HepG2 (cell line): ENCODE results near the gene COG5. TPM values are rescaled to one million over a fixed set of nuclear protein-coding genes. Genes with fewer than 3 reads are reported as not detected.
A peak's percentile ranks its signal among the peaks of the same experiment; 100 is the strongest.
"Not testable (repeated sequence)": the region's sequence is repeated elsewhere in the genome, so short reads cannot be mapped to it uniquely, and the experiment has no call there.

Experiments used
- ATAC-seq: fragments of 200-7000 bp; cut with Tn5 transposase; 3 replicates; pipeline ENCODE4 v1.9.1; 2020; ENCODE audit warnings: mild to moderate bottlenecking, moderate library complexity
- BruUV-seq: library from RNA; stranded (reverse); fragments of 400-500 nt; replicated peaks from 2 replicates; lab custom pipeline; 2021; lab: Mats Ljungman, UMichigan
- CTCF ChIA-PET: fragments of 300-600 bp; formaldehyde crosslinking; extraction: SDS; loops from one replicate; lab custom pipeline; 2021; ENCODE audit warnings: low total read pairs, inconsistent platforms, low intra/inter-chr PET ratio; lab: Yijun Ruan, JAX
- POLR2A ChIA-PET: fragments of 350-600 bp; sonication (Branson Sonifier 250); formaldehyde crosslinking; loops from one replicate; lab custom pipeline; 2020; ENCODE audit warnings: antibody characterized with exemption, inconsistent platforms; lab: Yijun Ruan, JAX
- DNase-seq: peaks from one replicate; pipeline ENCODE4 v3.0.0-alpha.2; 2015; ENCODE audit warnings: low spot score
- FAIRE-seq: peaks from 3 replicates; lab custom pipeline; 2011; peaks lifted over from hg19 to GRCh38; lab: Jason Lieb, UNC
- H2AFZ ChIP-seq: one replicate; pipeline ENCODE4 v1.6.1; 2011; ENCODE audit warnings: low read length, inconsistent platforms
- H3K27ac ChIP-seq: fragments of 300-600 bp; 3 replicates; pipeline ENCODE4 v1.8.0; 2011; ENCODE audit warnings: mixed run types, mild to moderate bottlenecking, mixed read lengths, low read length, inconsistent platforms; ENCODE audit not compliant: insufficient read depth; ENCODE audit errors: extremely low read length
- H3K27me3 ChIP-seq, 2 experiments: fragments of 200-600 bp in 1 of 2; 2 replicates in 1 of 2; 3 replicates in 1 of 2; pipeline versions ENCODE4 v1.6.0 to v1.8.0; 2011; ENCODE audit warnings: low read length in 2 of 2, mild to moderate bottlenecking in 2 of 2, moderate library complexity in 2 of 2, inconsistent platforms in 1 of 2; ENCODE audit not compliant: insufficient read depth in 2 of 2, control insufficient read depth in 1 of 2
- H3K36me3 ChIP-seq, 2 experiments: fragments of 200-600 bp in 1 of 2; replicated peaks in 1 of 2; 2 replicates in 1 of 2; 3 replicates in 1 of 2; pipeline versions ENCODE4 v1.5.1 to v1.8.0; 2011; ENCODE audit warnings: low read length in 2 of 2, inconsistent platforms in 1 of 2; ENCODE audit not compliant: insufficient read depth in 2 of 2, control insufficient read depth in 1 of 2
- H3K4me1 ChIP-seq: 2 replicates; pipeline ENCODE4 v1.5.1; 2012; ENCODE audit warnings: low read length, inconsistent platforms; ENCODE audit not compliant: insufficient read depth
- H3K4me2 ChIP-seq: 2 replicates; pipeline ENCODE4 v1.6.0; 2011; ENCODE audit warnings: low read depth, low read length, inconsistent platforms
- H3K4me3 ChIP-seq, 3 experiments: fragments of 200-600 bp in 1 of 3; sonication (generic), shearing (Covaris generic) in 1 of 3; replicated peaks in 1 of 3; 2 replicates each; pipeline ENCODE4 v1.5.1; 2011 to 2016; ENCODE audit warnings: low read length in 3 of 3, inconsistent platforms in 2 of 3, low read depth in 2 of 3, mild to moderate bottlenecking in 2 of 3, control low read depth in 1 of 3, mixed read lengths in 1 of 3; ENCODE audit not compliant: insufficient read depth in 1 of 3
- H3K79me2 ChIP-seq: one replicate; pipeline ENCODE4 v1.6.1; 2011; ENCODE audit warnings: low read length, inconsistent platforms; ENCODE audit not compliant: insufficient read depth
- H3K9ac ChIP-seq: 2 replicates; pipeline ENCODE4 v1.6.0; 2011; ENCODE audit warnings: mild to moderate bottlenecking, low read depth, low read length, inconsistent platforms; ENCODE audit not compliant: insufficient read depth
- H3K9me3 ChIP-seq: 2 replicates; pipeline ENCODE4 v1.5.1; 2012; ENCODE audit warnings: mild to moderate bottlenecking, low read length
- H4K20me1 ChIP-seq: 2 replicates; pipeline ENCODE4 v1.6.0; 2011; ENCODE audit warnings: inconsistent platforms, mild to moderate bottlenecking, low read length, moderate library complexity; ENCODE audit not compliant: insufficient read depth
- FOXK2 ChIP-seq: fragments of 450-650 bp; IDR thresholded peaks from 2 replicates; pipeline ENCODE4 v1.6.1; 2016
- FOXO1 ChIP-seq: sonication (generic); formaldehyde crosslinking; IDR thresholded peaks from 2 replicates; pipeline ENCODE4 v1.4.0; 2020; ENCODE audit warnings: missing genetic modification reagents
- GZF1 ChIP-seq: sonication (generic); formaldehyde crosslinking; IDR thresholded peaks from 2 replicates; pipeline ENCODE4 v1.5.1; 2020; ENCODE audit warnings: mild to moderate bottlenecking, missing genetic modification reagents
- SRSF1 ChIP-seq: fragments of 200-400 bp; formaldehyde crosslinking; optimal IDR thresholded peaks from 2 replicates; pipeline ENCODE3; 2017; ENCODE audit warnings: mild to moderate bottlenecking, low read depth, low read length, moderate library complexity
- TBP ChIP-seq: sonication (generic); formaldehyde crosslinking; IDR thresholded peaks from 2 replicates; pipeline ENCODE4 v1.5.0; 2020; ENCODE audit warnings: missing genetic modification reagents
- ZNF224 ChIP-seq: sonication (generic); formaldehyde crosslinking; IDR thresholded peaks from 2 replicates; pipeline ENCODE4 v1.5.0; 2020; ENCODE audit warnings: mild to moderate bottlenecking, missing genetic modification reagents
- ZNF451 ChIP-seq: sonication (generic); formaldehyde crosslinking; IDR thresholded peaks from 2 replicates; pipeline ENCODE4 v1.5.0; 2020; ENCODE audit warnings: mild to moderate bottlenecking, missing genetic modification reagents
- WGBS: methylation state at CpG from one replicate; pipeline ENCODE4 v1.1.6; 2017; ENCODE audit warnings: low lambda C conversion rate; 5-methylcytosine and 5-hydroxymethylcytosine counted together
- in situ Hi-C: cut with HindIII; loops from 2 replicates; pipeline ENCODE4 v1.10.0; 2017; ENCODE audit warnings: low pct_unique_long_range_greater_than_20kb; ENCODE audit not compliant: extremely low pct_ligation_motif_present
- intact Hi-C: fragments of 100-400 bp; cut with micrococcal nuclease; formaldehyde crosslinking; loops from one replicate; pipeline ENCODE4 v1.10.0; 2022; ENCODE audit not compliant: unreplicated experiment
- polyA plus RNA-seq, 8 experiments: library from polyadenylated mRNA; depleted of rRNA in 3 of 8; stranded (reverse) in 7 of 8; unstranded in 1 of 8; fragments of >200 nt; fragmentation: Illumina TruSeq in 4 of 8; extraction: Trizol in 4 of 8; gene quantifications; 2 replicates each; pipeline versions ENCODE4 v1.2.1 to v1.2.3, GENCODE V29; 2011 to 2016; ENCODE audit warnings: low read depth in 4 of 8, missing spikeins in 1 of 8, mixed read lengths in 1 of 8; ENCODE audit not compliant: insufficient read depth in 1 of 8
- total RNA-seq, 5 experiments: library from RNA; depleted of rRNA; stranded (reverse); fragments of >200 nt; fragmentation: Illumina TruSeq; extraction: Trizol; gene quantifications; 2 replicates each; pipeline ENCODE4 v1.2.3, GENCODE V29; 2016; ENCODE audit warnings: low read depth in 1 of 5
- TF ChIP-seq, protein P1 (sequence below): sonication (generic); formaldehyde crosslinking; IDR thresholded peaks from 2 replicates; pipeline ENCODE4 v1.4.0; 2020; ENCODE audit warnings: missing genetic modification reagents
- TF ChIP-seq, protein P2 (sequence below): sonication (generic); formaldehyde crosslinking; IDR thresholded peaks from 2 replicates; pipeline ENCODE4 v1.9.0; 2021; ENCODE audit warnings: missing genetic modification reagents, borderline replicate concordance

Gene COG5
- total and polyA plus RNA-seq, 2 of the 13 experiments (the other 11 are each of a cell fraction or from before 2014, with no cell fraction given): 20.4 to 31.3 TPM

DNA sequence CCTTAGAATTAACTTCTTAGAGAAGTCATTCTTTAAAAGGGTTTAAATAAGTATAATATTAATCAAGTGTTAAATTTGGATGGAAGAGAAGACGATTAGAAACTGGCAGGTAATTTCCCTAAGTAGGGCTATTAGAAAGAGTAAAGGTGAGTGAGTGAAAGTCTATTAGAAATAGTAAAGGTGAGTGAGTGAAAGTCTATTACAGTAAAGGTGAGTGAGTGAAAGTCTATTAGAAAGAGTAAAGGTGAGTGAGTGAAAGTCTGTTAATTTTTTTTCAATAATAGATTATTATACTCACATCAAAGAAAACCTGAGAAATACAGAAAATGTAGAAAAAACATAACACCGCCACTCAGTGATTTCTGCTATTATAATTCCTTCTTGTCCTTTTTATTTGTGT, 405.7 kb downstream of the COG5 start (continued):
- TF ChIP-seq, protein P1, sequence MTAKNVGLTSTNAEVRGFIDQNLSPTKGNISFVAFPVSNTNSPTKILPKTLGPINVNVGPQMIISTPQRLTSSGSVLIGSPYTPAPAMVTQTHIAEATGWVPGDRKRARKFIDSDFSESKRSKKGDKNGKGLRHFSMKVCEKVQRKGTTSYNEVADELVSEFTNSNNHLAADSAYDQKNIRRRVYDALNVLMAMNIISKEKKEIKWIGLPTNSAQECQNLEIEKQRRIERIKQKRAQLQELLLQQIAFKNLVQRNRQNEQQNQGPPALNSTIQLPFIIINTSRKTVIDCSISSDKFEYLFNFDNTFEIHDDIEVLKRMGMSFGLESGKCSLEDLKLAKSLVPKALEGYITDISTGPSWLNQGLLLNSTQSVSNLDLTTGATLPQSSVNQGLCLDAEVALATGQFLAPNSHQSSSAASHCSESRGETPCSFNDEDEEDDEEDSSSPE: no peak
- TF ChIP-seq ZNF451 (CRISPR knock-in tag) (no peak), FOXK2 (no peak), SRSF1 (no peak), ZNF224 (CRISPR knock-in tag) (no peak), GZF1 (CRISPR knock-in tag) (no peak), TBP (CRISPR knock-in tag) (no peak), FOXO1 (no peak)

DNA sequence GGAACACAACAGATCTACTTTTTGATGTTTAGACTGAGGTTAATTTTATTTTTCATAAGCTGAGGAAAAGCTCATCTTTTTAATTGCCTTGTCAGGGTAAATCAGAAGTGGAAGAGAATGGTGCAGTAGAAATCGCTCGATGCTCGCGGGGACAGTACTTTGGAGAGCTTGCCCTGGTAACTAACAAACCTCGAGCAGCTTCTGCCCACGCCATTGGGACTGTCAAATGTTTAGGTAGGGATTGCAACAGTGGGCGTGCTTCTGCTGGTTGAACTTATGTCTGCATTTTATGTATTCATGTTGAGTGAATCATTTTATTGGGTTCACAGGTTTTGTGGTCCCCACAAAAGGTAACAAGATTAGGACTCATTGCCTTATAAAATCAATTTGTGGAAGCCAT, 406.6 kb downstream of the COG5 start:
- WGBS: 21% methylated on average over 7 of the region's 7 CpGs
- CTCF ChIA-PET: no interaction called here
- no TSS peak for BruUV-seq
- TF ChIP-seq, protein P2, sequence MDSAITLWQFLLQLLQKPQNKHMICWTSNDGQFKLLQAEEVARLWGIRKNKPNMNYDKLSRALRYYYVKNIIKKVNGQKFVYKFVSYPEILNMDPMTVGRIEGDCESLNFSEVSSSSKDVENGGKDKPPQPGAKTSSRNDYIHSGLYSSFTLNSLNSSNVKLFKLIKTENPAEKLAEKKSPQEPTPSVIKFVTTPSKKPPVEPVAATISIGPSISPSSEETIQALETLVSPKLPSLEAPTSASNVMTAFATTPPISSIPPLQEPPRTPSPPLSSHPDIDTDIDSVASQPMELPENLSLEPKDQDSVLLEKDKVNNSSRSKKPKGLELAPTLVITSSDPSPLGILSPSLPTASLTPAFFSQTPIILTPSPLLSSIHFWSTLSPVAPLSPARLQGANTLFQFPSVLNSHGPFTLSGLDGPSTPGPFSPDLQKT: no peak
- Histone ChIP-seq H3K4me2 (peak overlapping the region; percentile 54), H3K4me1 (peaks cover 12% of the 10 kb centered on the region), H4K20me1 (no peaks in the 10 kb centered on the region), H3K27ac (no peak overlapping the region), H3K27me3 (peaks cover 2 to 14% of the 10 kb centered on the region in 2 experiments; a peak in 3 of 5 replicates), H3K79me2 (no peaks in the 10 kb centered on the region), H3K36me3 (no peaks in the 10 kb centered on the region), H3K9me3 (no peaks in the 10 kb centered on the region), H2AFZ (peak overlapping the region; percentile 42), H3K4me3 (peak overlapping the region in 1 of 3 experiments; percentile 10; a peak in 1 of 6 replicates), H3K9ac (no peak overlapping the region)
- intact Hi-C loops (no loop called here), in situ Hi-C loops (no loop called here)
- FAIRE-seq (no peak), DNase-seq (no peak), ATAC-seq (peak; percentile 68; the same call in 2 of the 3 replicates)
- POLR2A ChIA-PET: no interaction called here

DNA sequence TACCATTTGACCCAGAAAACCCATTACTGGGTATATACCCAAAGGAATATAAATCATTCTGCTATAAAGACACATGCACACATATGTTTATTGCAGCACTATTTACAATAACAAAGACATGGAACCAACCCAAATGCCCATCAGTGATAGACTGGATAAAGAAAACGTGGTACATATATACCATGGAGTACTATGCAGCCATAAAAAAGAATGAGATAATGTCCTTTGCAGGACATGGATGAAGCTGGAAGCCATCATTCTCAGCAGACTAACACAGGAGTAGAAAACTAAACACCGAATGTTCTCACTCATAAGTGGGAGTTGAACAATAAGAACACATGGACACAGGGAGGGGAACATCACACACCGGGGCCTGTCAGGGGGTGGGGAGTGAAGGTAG, 408.0 kb downstream of the COG5 start:
- in situ Hi-C loops, H3K9me3 ChIP-seq, H3K79me2 ChIP-seq, BruUV-seq, FAIRE-seq, DNase-seq, CTCF ChIA-PET, H3K27ac ChIP-seq, H3K4me3 ChIP-seq, intact Hi-C loops, ATAC-seq, H3K9ac ChIP-seq, H4K20me1 ChIP-seq, POLR2A ChIA-PET, H3K36me3 ChIP-seq, H2AFZ ChIP-seq, H3K4me2 ChIP-seq: not testable (repeated sequence)
- peaks cover 12% of the 10 kb centered on the region for H3K4me1 ChIP-seq
- 8% methylated on average over 3 of the region's 3 CpGs for WGBS
- peaks cover 2 to 14% of the 10 kb centered on the region in 2 experiments; a peak in 3 of 5 replicates for H3K27me3 ChIP-seq
